Measurements from ENCODE around the gene PHACTR4.
"Not testable (repeated sequence)": the region's sequence is repeated elsewhere in the genome, so short reads cannot be mapped to it uniquely, and the experiment has no call there.

The PHACTR4 gene

DNA sequence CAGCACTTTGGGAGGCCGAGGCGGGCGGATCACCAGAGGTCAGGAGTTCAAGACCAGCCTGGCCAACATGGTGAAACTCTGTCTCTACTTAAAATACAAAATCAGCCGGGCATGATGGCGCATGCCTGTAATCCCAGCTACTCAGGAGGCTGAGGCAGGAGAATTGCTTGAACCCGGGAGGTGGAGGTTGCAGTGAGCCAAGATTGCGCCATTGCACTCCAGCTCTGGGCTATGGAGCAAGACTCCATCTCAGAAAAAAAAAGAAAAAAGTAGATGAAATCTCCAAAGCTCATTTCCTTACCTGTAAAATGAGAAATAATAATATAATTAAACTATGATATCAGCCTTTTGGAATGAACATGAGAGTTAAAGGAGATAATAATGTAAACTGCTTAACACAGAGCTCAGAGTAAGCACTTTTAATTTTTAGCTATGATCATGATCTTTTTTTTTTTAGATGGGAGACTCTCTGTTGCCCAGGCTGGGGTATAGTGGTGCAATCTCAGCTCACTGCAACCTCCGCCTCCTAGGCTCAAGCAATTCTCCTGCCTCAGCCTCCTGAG, 16.2 kb upstream of the PHACTR4 start:
- not testable (repeated sequence) for DNase-seq (ENCODE audit: low spot score); H3K27ac Mint-ChIP-seq; H3K9me3 Mint-ChIP-seq; H3K27me3 Mint-ChIP-seq (ENCODE audit: low read depth); H3K4me1 Mint-ChIP-seq (ENCODE audit: low read depth); H3K4me3 Mint-ChIP-seq; H3K36me3 Mint-ChIP-seq (ENCODE audit: low read depth)

DNA sequence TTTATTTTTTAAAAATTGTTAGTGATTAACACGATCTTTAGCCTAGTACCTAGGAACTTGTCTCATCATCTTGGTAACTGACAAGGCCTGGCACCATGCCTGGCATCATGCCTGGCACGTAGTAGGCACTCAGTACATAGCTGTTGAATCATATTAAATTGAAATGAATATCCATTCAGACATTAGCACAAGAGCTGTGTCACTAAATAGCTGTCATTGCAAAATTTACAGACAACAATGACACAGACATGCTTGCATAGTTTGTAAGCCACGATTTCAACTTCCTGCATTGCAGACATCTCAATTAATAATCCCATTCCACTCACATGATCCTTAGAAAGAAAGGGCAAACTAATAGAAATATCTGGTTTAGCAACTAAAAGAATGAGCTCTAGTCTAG, 15.4 kb upstream of the PHACTR4 start:
- H3K4me3 Mint-ChIP-seq, result no peak overlapping the region
- peaks cover 8% of the 10 kb centered on the region for H3K4me1 Mint-ChIP-seq (ENCODE audit: low read depth)
- DNase-seq (ENCODE audit: low spot score), result no peak
- no peak overlapping the region for H3K27ac Mint-ChIP-seq
- H3K36me3 Mint-ChIP-seq (ENCODE audit: low read depth), result no peaks in the 10 kb centered on the region
- no peaks in the 10 kb centered on the region for H3K27me3 Mint-ChIP-seq (ENCODE audit: low read depth)
- no peaks in the 10 kb centered on the region for H3K9me3 Mint-ChIP-seq

DNA sequence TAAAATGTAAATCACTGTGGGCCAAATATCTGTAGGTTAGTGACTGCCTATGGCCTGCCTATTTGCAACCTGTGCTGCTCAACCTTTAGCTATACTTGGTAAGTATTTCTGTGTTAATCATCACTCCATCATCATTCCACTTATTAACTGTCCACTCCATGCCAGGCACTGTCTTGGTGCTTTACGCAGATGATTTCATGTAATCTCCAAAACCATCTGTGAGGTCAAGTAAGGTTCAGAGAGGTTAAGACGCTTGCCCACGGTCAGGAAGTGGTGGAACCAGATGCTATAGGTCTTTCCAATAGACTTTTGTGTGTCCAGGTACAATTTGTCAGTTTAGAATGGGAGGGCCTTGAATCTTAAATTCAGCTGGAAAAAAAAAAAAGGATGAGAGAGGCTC, 10.8 kb upstream of the PHACTR4 start:
- no peak overlapping the region for H3K27ac Mint-ChIP-seq
- H3K36me3 Mint-ChIP-seq (ENCODE audit: low read depth), result no peaks in the 10 kb centered on the region
- no peaks in the 10 kb centered on the region for H3K9me3 Mint-ChIP-seq
- no peak overlapping the region for H3K4me3 Mint-ChIP-seq
- no peak for DNase-seq (ENCODE audit: low spot score)
- peaks cover 10% of the 10 kb centered on the region for H3K4me1 Mint-ChIP-seq (ENCODE audit: low read depth)
- peaks cover 3% of the 10 kb centered on the region for H3K27me3 Mint-ChIP-seq (ENCODE audit: low read depth)

DNA sequence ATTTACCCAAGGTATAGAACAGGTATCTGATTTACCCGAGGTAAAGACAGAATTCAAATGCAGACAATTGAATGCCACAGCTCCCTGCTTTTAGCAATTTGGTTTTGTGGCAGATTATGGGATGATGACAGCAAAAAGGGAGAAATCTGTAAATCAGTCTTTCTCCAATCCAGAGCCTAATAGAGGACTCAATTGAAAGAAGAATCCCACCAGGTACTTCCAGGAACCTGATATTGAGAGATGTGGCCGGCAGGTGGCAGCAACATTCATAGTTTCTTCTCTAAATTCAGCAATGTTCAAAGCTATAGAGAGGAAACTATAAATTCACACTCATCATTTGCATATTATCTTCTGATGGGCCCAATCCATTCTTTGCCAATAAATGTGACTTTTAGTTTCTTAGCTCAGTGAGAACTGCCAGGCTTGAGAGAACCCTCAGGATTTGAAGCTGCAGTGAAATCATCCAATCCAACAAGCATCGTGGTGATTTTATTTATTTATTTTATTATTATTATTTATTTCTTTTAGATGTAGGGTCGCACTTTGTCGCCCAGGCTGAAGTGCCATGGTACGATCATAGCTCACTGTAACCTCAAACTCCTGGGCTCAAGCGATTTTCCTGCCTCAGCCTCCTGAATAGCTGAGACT, 9.8 kb upstream of the PHACTR4 start:
- Mint-ChIP-seq H3K4me1 (ENCODE audit: low read depth) (peaks cover 9% of the 10 kb centered on the region), H3K27me3 (ENCODE audit: low read depth) (peaks cover 3% of the 10 kb centered on the region), H3K4me3 (no peak overlapping the region), H3K27ac (no peak overlapping the region), H3K9me3 (no peaks in the 10 kb centered on the region), H3K36me3 (ENCODE audit: low read depth) (no peaks in the 10 kb centered on the region)
- peak; percentile 49 for DNase-seq (ENCODE audit: low spot score)

GRCh38 chr1:28364888-28365287, 4.7 kb upstream of the PHACTR4 start:
- H3K9me3 Mint-ChIP-seq, result no peaks in the 10 kb centered on the region
- H3K4me3 Mint-ChIP-seq, result no peak overlapping the region
- no peaks in the 10 kb centered on the region for H3K36me3 Mint-ChIP-seq (ENCODE audit: low read depth)
- no peak overlapping the region for H3K27ac Mint-ChIP-seq
- peaks cover 10% of the 10 kb centered on the region for H3K4me1 Mint-ChIP-seq (ENCODE audit: low read depth)
- peaks cover 7% of the 10 kb centered on the region for H3K27me3 Mint-ChIP-seq (ENCODE audit: low read depth)
- DNase-seq (ENCODE audit: low spot score), result no peak

- no peak overlapping the region for H3K27ac Mint-ChIP-seq
- no peak overlapping the region for H3K4me3 Mint-ChIP-seq
- peaks cover 7% of the 10 kb centered on the region for H3K27me3 Mint-ChIP-seq (ENCODE audit: low read depth)
- peaks cover 8% of the 10 kb centered on the region for H3K36me3 Mint-ChIP-seq (ENCODE audit: low read depth)
- H3K9me3 Mint-ChIP-seq, result no peaks in the 10 kb centered on the region
- H3K4me1 Mint-ChIP-seq (ENCODE audit: low read depth), result peaks cover 14% of the 10 kb centered on the region
- no peak for DNase-seq (ENCODE audit: low spot score)
Measured at GRCh38 chr1:28365864-28366263, 3.7 kb upstream of the PHACTR4 start.

DNA sequence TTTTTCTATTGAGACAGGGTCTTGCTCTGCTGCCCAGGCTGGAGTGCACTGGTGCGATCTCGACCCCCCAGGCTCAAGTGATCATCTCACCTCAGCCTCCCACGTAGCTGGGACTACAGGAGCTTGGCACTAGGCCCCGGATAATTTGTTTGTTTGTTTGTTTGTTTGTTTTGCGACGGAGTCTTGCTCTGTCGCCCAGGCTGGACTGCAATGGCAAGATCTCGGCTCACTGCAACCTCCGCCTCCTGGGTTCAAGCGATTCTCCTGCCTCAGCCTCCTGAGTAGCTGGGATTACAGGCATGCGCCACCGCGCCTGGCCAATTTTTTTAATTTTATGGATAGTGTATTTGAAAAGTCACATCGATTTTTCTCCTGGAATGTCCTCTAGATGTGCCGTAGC, 932 bp upstream of the PHACTR4 start:
- DNase-seq (ENCODE audit: low spot score); H3K36me3 Mint-ChIP-seq (ENCODE audit: low read depth); H3K9me3 Mint-ChIP-seq; H3K27me3 Mint-ChIP-seq (ENCODE audit: low read depth): not testable (repeated sequence)
- peak overlapping the region; percentile 90 for H3K4me3 Mint-ChIP-seq
- peaks cover 18% of the 10 kb centered on the region for H3K4me1 Mint-ChIP-seq (ENCODE audit: low read depth)
- peak overlapping the region; percentile 91 for H3K27ac Mint-ChIP-seq

- Mint-ChIP-seq H3K27ac (peak overlapping the region; percentile 79), H3K4me1 (ENCODE audit: low read depth) (peaks cover 25% of the 10 kb centered on the region), H3K36me3 (ENCODE audit: low read depth) (peaks cover 14% of the 10 kb centered on the region), H3K27me3 (ENCODE audit: low read depth) (peaks cover 4% of the 10 kb centered on the region), H3K4me3 (peak overlapping the region; percentile 90), H3K9me3 (no peaks in the 10 kb centered on the region)
- DNase-seq (ENCODE audit: low spot score), result peak; percentile 23
Measured at GRCh38 chr1:28370239-28371009, 884 bp downstream of the PHACTR4 start.

GRCh38 chr1:28371010-28371377, 1.5 kb downstream of the PHACTR4 start:
- Mint-ChIP-seq H3K9me3 (no peaks in the 10 kb centered on the region), H3K4me1 (ENCODE audit: low read depth) (peaks cover 25% of the 10 kb centered on the region), H3K36me3 (ENCODE audit: low read depth) (peaks cover 14% of the 10 kb centered on the region), H3K4me3 (peak overlapping the region; percentile 90), H3K27ac (peak overlapping the region; percentile 79), H3K27me3 (ENCODE audit: low read depth) (peaks cover 2% of the 10 kb centered on the region)
- DNase-seq (ENCODE audit: low spot score), result no peak

- not testable (repeated sequence) for H3K27me3 Mint-ChIP-seq (ENCODE audit: low read depth); H3K27ac Mint-ChIP-seq; DNase-seq (ENCODE audit: low spot score); H3K4me3 Mint-ChIP-seq; H3K9me3 Mint-ChIP-seq
- Mint-ChIP-seq H3K36me3 (ENCODE audit: low read depth) (peaks cover 14% of the 10 kb centered on the region), H3K4me1 (ENCODE audit: low read depth) (peaks cover 22% of the 10 kb centered on the region)
Measured at GRCh38 chr1:28373450-28373849, 3.9 kb downstream of the PHACTR4 start.

DNA sequence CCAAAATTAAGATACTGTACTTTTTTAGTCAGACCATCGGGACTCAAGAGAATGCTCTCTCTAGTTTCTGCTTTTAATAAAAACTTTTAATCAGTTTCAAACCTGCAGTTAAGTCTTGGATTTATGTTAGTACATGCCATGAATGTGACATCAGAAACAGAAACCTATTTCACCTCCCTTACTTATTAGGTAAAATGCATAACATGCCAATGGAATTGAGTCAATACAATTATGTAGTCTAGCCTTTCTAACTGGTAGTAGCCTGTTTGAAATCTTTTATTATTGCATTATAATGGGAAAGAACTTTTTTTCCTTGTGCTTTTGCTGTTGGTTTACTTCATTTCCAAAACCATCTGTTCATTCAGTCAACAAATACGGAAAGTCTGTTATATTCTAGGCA, 4.8 kb downstream of the PHACTR4 start:
- H3K27me3 Mint-ChIP-seq (ENCODE audit: low read depth), result no peaks in the 10 kb centered on the region
- no peak overlapping the region for H3K4me3 Mint-ChIP-seq
- no peak for DNase-seq (ENCODE audit: low spot score)
- H3K9me3 Mint-ChIP-seq, result no peaks in the 10 kb centered on the region
- H3K36me3 Mint-ChIP-seq (ENCODE audit: low read depth), result peaks cover 16% of the 10 kb centered on the region
- H3K4me1 Mint-ChIP-seq (ENCODE audit: low read depth), result peaks cover 18% of the 10 kb centered on the region
- no peak overlapping the region for H3K27ac Mint-ChIP-seq

DNA sequence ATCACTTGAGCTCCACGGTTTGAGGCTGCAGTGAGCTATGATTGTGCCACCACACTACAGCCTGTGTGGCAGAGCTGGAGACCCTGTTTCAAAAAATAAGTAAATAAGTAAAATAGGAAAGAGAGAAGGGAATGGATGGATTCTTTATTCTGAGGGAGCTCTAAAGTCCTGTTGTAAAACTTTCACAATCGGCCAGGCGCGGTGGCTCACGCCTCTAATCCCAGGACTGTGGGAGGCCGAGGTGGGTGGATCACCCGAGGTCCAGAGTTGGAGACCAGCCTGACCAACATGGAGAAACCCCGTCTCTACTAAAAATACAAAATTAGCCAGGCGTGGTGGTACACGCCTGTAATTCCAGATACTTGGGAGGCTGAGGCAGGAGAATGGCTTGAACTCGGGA, 6.1 kb downstream of the PHACTR4 start:
- peaks cover 17% of the 10 kb centered on the region for H3K4me1 Mint-ChIP-seq (ENCODE audit: low read depth)
- not testable (repeated sequence) for H3K27me3 Mint-ChIP-seq (ENCODE audit: low read depth); H3K9me3 Mint-ChIP-seq; DNase-seq (ENCODE audit: low spot score); H3K27ac Mint-ChIP-seq; H3K4me3 Mint-ChIP-seq
- peaks cover 15% of the 10 kb centered on the region for H3K36me3 Mint-ChIP-seq (ENCODE audit: low read depth)

DNA sequence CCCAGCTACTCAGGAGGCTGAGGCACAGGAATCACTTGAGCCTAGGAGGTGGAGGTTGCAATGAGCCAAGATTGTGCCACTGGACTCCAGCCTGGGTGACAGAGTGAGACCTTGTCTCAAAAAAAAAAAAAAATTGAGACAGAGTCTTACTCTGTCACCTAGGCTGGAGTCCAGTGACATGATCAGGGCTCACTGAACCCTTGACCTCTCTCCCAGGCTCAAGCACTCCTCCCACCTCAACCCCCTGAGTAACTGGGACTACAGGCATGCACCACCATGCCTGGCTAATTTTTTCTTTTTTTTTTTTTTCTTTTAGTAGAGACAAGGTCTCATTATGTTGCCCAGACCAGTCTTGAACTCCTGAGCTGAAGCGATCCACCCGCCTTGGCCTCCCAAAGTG, 6.7 kb downstream of the PHACTR4 start:
- DNase-seq (ENCODE audit: low spot score); H3K27me3 Mint-ChIP-seq (ENCODE audit: low read depth); H3K4me3 Mint-ChIP-seq; H3K27ac Mint-ChIP-seq; H3K9me3 Mint-ChIP-seq: not testable (repeated sequence)
- H3K4me1 Mint-ChIP-seq (ENCODE audit: low read depth), result peaks cover 13% of the 10 kb centered on the region
- H3K36me3 Mint-ChIP-seq (ENCODE audit: low read depth), result peaks cover 13% of the 10 kb centered on the region

- peaks cover 11% of the 10 kb centered on the region for H3K4me1 Mint-ChIP-seq (ENCODE audit: low read depth)
- no peak overlapping the region for H3K27ac Mint-ChIP-seq
- no peak for DNase-seq (ENCODE audit: low spot score)
- H3K27me3 Mint-ChIP-seq (ENCODE audit: low read depth), result no peaks in the 10 kb centered on the region
- H3K36me3 Mint-ChIP-seq (ENCODE audit: low read depth), result peaks cover 22% of the 10 kb centered on the region
- H3K9me3 Mint-ChIP-seq, result peaks cover 7% of the 10 kb centered on the region
- H3K4me3 Mint-ChIP-seq, result no peak overlapping the region
Measured at GRCh38 chr1:28378906-28379305, 9.4 kb downstream of the PHACTR4 start.
